ENCODE measurements around the gene UBE2QL1. TPM values are rescaled to one million over a fixed set of nuclear protein-coding genes. Genes with fewer than 3 reads are reported as not detected.

Gene UBE2QL1
- polyA plus RNA-seq, 2 of the 4 experiments (the other 2 are of a cell fraction) = 0.04 TPM

DNA sequence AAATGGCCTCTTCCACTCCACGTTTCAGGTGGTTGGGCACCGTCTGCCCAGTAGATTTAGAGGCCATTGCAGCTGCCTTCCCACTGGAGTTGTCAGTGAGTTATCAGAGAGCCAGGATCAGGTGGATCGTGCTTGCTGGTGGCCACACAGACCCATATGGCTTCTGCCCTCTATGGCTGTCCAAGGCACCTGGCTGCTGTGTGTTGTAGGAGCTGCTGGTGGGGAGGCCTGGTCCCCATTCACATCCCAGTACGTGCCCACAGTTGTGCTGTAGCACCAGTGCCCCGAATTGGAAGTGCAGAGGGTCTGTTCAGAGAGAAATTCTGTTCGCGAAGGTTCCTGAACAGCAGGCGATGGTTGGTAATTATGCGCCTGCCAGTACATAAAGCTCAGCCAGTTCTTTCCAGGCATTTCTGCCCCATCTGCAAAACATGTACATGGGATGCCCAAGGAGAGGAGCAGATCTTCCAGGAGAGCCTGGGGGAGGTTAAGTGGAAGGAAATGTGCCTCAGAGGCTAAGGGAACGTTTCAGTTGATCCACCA is 41.1 kb downstream of the UBE2QL1 start:
- no peaks in the 10 kb centered on the region for H3K9me3 ChIP-seq
- TF ChIP-seq MAFK (IDR thresholded peaks at IDR 0.05; ENCODE audit: partially characterized antibody) (no peak), EP300 (IDR thresholded peaks at IDR 0.05) (no peak), RFX5 (IDR thresholded peaks at IDR 0.05) (no peak), BHLHE40 (IDR thresholded peaks at IDR 0.05; ENCODE audit: low read depth, low read length) (no peak), CEBPB (IDR thresholded peaks at IDR 0.05) (no peak)
- TF ChIP-seq, protein P1, sequence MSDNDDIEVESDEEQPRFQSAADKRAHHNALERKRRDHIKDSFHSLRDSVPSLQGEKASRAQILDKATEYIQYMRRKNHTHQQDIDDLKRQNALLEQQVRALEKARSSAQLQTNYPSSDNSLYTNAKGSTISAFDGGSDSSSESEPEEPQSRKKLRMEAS (IDR thresholded peaks at IDR 0.05) = no peak
- DNase-seq (ENCODE audit: low read depth in 1 of 2, low spot score in 1 of 2) = no peak
- POLR2A ChIA-PET = no interaction called here
- H3K4me2 ChIP-seq = no peak overlapping the region
- WGBS (ENCODE audit: missing lambda C conversion rate) = 43% methylated on average over 10 of the region's 10 CpGs
- CTCF ChIA-PET = no interaction called here
- no peak for ATAC-seq
- H3K4me3 ChIP-seq = no peak overlapping the region
- no peak for FAIRE-seq
- no peaks in the 10 kb centered on the region for H3K4me1 ChIP-seq
- H3K27ac ChIP-seq = no peak overlapping the region

DNA sequence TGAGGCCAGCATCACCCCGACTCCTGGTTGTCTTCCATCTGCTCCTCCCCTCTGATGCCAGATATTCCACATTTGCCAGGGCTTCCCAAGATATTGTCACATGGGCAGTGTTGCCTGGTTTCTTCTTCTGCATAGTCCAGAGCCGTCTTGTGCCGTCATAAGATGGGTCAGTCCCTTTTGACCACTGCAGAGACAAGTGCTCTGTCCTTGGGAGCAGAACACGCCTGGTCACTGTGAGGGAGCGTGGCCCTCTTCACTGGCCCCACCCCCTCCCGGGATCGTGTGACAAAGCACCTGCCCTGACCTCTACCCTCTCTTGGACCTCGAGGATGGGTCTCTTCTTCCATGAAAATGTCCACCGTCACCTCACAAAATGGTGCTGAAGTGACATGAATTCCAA is 41.6 kb downstream of the UBE2QL1 start:
- no peak overlapping the region for H3K4me2 ChIP-seq
- whole genome bisulfite sequencing (ENCODE audit: missing lambda C conversion rate) = 18% methylated on average over 9 of the region's 9 CpGs
- H3K4me1 ChIP-seq = no peaks in the 10 kb centered on the region
- H3K9me3 ChIP-seq = no peaks in the 10 kb centered on the region
- no peak for DNase-seq (ENCODE audit: low read depth in 1 of 2, low spot score in 1 of 2)
- no peak for FAIRE-seq
- no peak overlapping the region for H3K27ac ChIP-seq
- CTCF ChIA-PET = no interaction called here
- POLR2A ChIA-PET = no interaction called here
- ATAC-seq = no peak
- no peak overlapping the region for H3K4me3 ChIP-seq
- TF ChIP-seq EHF (CRISPR knock-in tag; IDR thresholded peaks at IDR 0.05) (no peak), PHF8 (IDR thresholded peaks at IDR 0.05; ENCODE audit: borderline replicate concordance, low read depth) (no peak), CHD4 (IDR thresholded peaks at IDR 0.05; ENCODE audit: borderline replicate concordance) (no peak), FOXS1 (CRISPR knock-in tag; IDR thresholded peaks at IDR 0.05) (no peak), POLR2A (IDR thresholded peaks at IDR 0.05; ENCODE audit: low read length) (no peak)
- TF ChIP-seq, protein P2, sequence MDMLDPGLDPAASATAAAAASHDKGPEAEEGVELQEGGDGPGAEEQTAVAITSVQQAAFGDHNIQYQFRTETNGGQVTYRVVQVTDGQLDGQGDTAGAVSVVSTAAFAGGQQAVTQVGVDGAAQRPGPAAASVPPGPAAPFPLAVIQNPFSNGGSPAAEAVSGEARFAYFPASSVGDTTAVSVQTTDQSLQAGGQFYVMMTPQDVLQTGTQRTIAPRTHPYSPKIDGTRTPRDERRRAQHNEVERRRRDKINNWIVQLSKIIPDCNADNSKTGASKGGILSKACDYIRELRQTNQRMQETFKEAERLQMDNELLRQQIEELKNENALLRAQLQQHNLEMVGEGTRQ (IDR thresholded peaks at IDR 0.05) = no peak

DNA sequence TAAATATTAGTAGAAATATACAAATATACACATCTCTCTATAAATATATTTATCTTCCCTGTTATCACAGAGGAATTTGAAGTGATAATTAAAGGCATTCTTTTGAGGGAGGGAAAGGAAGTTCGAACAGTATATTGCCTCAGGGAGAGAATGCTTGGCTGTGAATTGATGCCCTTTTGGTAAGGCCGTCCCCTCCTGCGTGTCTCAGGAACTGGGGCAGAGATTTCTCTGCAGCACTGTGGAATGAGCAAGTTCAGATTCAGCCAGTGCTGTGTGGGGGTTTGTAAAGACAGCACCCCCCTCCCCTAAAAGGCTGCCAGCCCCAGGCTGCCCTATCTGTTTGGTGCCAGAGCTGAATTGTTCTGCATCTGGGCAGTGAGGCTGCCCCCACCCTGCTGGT is 42.0 kb downstream of the UBE2QL1 start:
- TF ChIP-seq MAZ (IDR thresholded peaks at IDR 0.05; ENCODE audit: borderline replicate concordance, low read depth, low read length) = no peak
- no peak for TF ChIP-seq ZSCAN20 (CRISPR knock-in tag; IDR thresholded peaks at IDR 0.05)
- TF ChIP-seq, protein P3, sequence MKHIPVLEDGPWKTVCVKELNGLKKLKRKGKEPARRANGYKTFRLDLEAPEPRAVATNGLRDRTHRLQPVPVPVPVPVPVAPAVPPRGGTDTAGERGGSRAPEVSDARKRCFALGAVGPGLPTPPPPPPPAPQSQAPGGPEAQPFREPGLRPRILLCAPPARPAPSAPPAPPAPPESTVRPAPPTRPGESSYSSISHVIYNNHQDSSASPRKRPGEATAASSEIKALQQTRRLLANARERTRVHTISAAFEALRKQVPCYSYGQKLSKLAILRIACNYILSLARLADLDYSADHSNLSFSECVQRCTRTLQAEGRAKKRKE (CRISPR knock-in tag; IDR thresholded peaks at IDR 0.05; ENCODE audit: low read depth) = no peak
- no peak for TF ChIP-seq NFE2L2 (conservative IDR thresholded peaks at IDR 0.05; ENCODE audit: low read length)
- no peak for TF ChIP-seq ZFP36 (IDR thresholded peaks at IDR 0.05; ENCODE audit: borderline replicate concordance, partially characterized antibody)
- no peak for TF ChIP-seq ESRRA (IDR thresholded peaks at IDR 0.05; ENCODE audit: borderline replicate concordance, low read length)
- ATAC-seq = no peak
- 21% methylated on average over 3 of the region's 3 CpGs for WGBS (ENCODE audit: missing lambda C conversion rate)
- no peak overlapping the region for H3K4me3 ChIP-seq
- CTCF ChIA-PET = no interaction called here
- no peak for DNase-seq (ENCODE audit: low read depth in 1 of 2, low spot score in 1 of 2)
- H3K27ac ChIP-seq = no peak overlapping the region
- FAIRE-seq = no peak
- H3K4me1 ChIP-seq = no peaks in the 10 kb centered on the region
- no peak overlapping the region for H3K4me2 ChIP-seq
- POLR2A ChIA-PET = no interaction called here
- H3K9me3 ChIP-seq = no peaks in the 10 kb centered on the region

GRCh38 chr5:6491196-6491918 is 42.7 kb downstream of the UBE2QL1 start:
- no peak for FAIRE-seq
- 57% methylated on average over 32 of the region's 32 CpGs for WGBS (ENCODE audit: missing lambda C conversion rate)

More at GRCh38 chr5:6491196-6491918, 42.7 kb downstream of the UBE2QL1 start:
- no peak for ATAC-seq
- Histone ChIP-seq H3K27ac (no peak overlapping the region), H3K9me3 (no peaks in the 10 kb centered on the region), H3K4me1 (no peaks in the 10 kb centered on the region), H3K4me2 (no peak overlapping the region), H3K4me3 (no peak overlapping the region)
- DNase-seq (ENCODE audit: low read depth in 1 of 2, low spot score in 1 of 2) = no peak
- CTCF ChIA-PET = no interaction called here
- POLR2A ChIA-PET = no interaction called here
- TF ChIP-seq POLR2AphosphoS2 (conservative IDR thresholded peaks at IDR 0.05; ENCODE audit: low read length) = no peak
- TF ChIP-seq, protein P4, sequence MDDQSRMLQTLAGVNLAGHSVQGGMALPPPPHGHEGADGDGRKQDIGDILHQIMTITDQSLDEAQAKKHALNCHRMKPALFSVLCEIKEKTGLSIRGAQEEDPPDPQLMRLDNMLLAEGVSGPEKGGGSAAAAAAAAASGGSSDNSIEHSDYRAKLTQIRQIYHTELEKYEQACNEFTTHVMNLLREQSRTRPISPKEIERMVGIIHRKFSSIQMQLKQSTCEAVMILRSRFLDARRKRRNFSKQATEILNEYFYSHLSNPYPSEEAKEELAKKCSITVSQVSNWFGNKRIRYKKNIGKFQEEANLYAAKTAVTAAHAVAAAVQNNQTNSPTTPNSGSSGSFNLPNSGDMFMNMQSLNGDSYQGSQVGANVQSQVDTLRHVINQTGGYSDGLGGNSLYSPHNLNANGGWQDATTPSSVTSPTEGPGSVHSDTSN (IDR thresholded peaks at IDR 0.05) = no peak
